Heart right ventricle (tissue), 16 donors: Measurements from ENCODE around the gene DHRS1. TPM values are rescaled to one million over a fixed set of nuclear protein-coding genes. Genes with fewer than 3 reads are reported as not detected.

Experiments used
- ATAC-seq, 8 donors: fragments of 200-7000 bp; cut with Tn5 transposase; one replicate each; pipeline ENCODE4 v1.9.1; 2020; ENCODE audit warnings: mild to moderate bottlenecking in 8 of 8, moderate library complexity in 8 of 8, moderate number of reproducible peaks in 1 of 8
- DNase-seq, 2 donors: peaks; one replicate each; pipeline ENCODE4 v3.0.0-alpha.2; 2020
- H3K27ac ChIP-seq, 10 donors: fragments of 200-600 bp; sonication (generic) in 2 of 10; one replicate each; pipeline versions ENCODE4 v1.5.0 to v1.8.0; 2020 to 2022; ENCODE audit warnings: mild to moderate bottlenecking in 3 of 10
- H3K27me3 ChIP-seq, 7 donors: fragments of 200-600 bp; one replicate each; pipeline ENCODE4 v1.8.0; 2021 to 2022; ENCODE audit warnings: mild to moderate bottlenecking in 2 of 7
- H3K36me3 ChIP-seq, 9 donors: fragments of 200-600 bp; sonication (generic) in 1 of 9; one replicate each; pipeline versions ENCODE4 v1.5.0 to v1.8.0; 2020 to 2022; ENCODE audit warnings: mild to moderate bottlenecking in 2 of 9
- H3K4me1 ChIP-seq, 9 donors: fragments of 200-600 bp; sonication (generic) in 1 of 9; one replicate each; pipeline versions ENCODE4 v1.5.0 to v1.8.0; 2020 to 2022; ENCODE audit warnings: mild to moderate bottlenecking in 4 of 9
- H3K4me3 ChIP-seq, 10 donors: fragments of 200-600 bp; sonication (generic) in 2 of 10; one replicate each; pipeline versions ENCODE4 v1.5.0 to v1.8.0; 2020 to 2022; ENCODE audit warnings: mild to moderate bottlenecking in 7 of 10, moderate library complexity in 2 of 10
- H3K9me3 ChIP-seq, 11 donors: fragments of 200-600 bp in 10 of 11; sonication (generic) in 2 of 11; one replicate each; pipeline versions ENCODE4 v1.5.0 to v1.8.0; 2013 to 2022; ENCODE audit warnings: mild to moderate bottlenecking in 2 of 11, control low read depth in 1 of 11, moderate library complexity in 1 of 11
- WGBS, 2 donors: extraction: QIAGEN DNeasy Blood & Tissue Kit; methylation state at CpG; one replicate each; pipeline ENCODE4 v1.1.7; 2013; ENCODE audit warnings: inconsistent platforms in 1 of 2; 5-methylcytosine and 5-hydroxymethylcytosine counted together
- intact Hi-C, 10 donors: fragments of 100-400 bp; cut with DNase I; formaldehyde crosslinking; loops; one replicate each; pipeline versions ENCODE4 v1.11.1 to v1.14.2; 2022
- polyA plus RNA-seq, 2 donors: library from polyadenylated mRNA; stranded (reverse); fragments of 200-250 nt; gene quantifications; one replicate each; pipeline ENCODE4 v1.2.3, GENCODE V29; 2013
- total RNA-seq, 10 donors: library from RNA; stranded (reverse); fragmentation: NEBNext Ultra II Directional in 3 of 10; extraction: Animal tissue kit (Norgen Biotek cat#: 25700) in 3 of 10; gene quantifications; one replicate each; pipeline versions ENCODE4 v1.2.1 to v1.2.4, GENCODE V29; 2021 to 2023
- TF ChIP-seq, protein P1 (sequence below), 9 donors: fragments of 200-600 bp; sonication (generic) in 2 of 9; IDR thresholded peaks; one replicate each; pipeline versions ENCODE4 v1.5.0 to v1.8.0; 2021 to 2022; ENCODE audit warnings: antibody characterized with exemption in 9 of 9, mild to moderate bottlenecking in 5 of 9, moderate library complexity in 1 of 9
- donor health status: Arrhythmogenic right ventricular cardiomyopathy.
- donor health status: ischemic (EF 13 %, LVEDD 7.1; RV severe dilation, severe dysfunction).
- donor health status: healthy with polysubstance abuse.
- donor health status: DM: no; HTN: yes; CAD: no.
- donor health status: DM: no; HTN: no; CAD: no.
- donor health status: ischemic (EF 25% LVEDD 6.9; RV normal size, moderate dysfunction).
- donor health status: ischemic (EF 25% LVEDD 5.7; RV mildly dilated, moderate dysfunction).
- donor health status: healthy.
- donor health status: DM: yes; HTN: yes; CAD: no.
- donor health status: Ischemic cardiomyopathy.
- donor health status: ischemic (EF 35%, LVEDD 5.7; RV mildly dilated, moderate dysfunction).
- donor health status: nonischemic (EF 11% LVEDD 7.7; RV severe dilation, severe dysfunction).
- donor health status: DM: yes; HTN: yes; CAD: no.
- donor health status: PGD.
- donor health status: ischemic (EF 29% LVEDD 5.4; RV normal size, mild dysfunction).
- donor health status: nonischemic (EF 23%, LVEDD 6.1; RV moderate dilation, normal function).

Gene DHRS1
- total and polyA plus RNA-seq, 12 donors, result 6.9 to 11.6 (median 9.0) TPM

DNA sequence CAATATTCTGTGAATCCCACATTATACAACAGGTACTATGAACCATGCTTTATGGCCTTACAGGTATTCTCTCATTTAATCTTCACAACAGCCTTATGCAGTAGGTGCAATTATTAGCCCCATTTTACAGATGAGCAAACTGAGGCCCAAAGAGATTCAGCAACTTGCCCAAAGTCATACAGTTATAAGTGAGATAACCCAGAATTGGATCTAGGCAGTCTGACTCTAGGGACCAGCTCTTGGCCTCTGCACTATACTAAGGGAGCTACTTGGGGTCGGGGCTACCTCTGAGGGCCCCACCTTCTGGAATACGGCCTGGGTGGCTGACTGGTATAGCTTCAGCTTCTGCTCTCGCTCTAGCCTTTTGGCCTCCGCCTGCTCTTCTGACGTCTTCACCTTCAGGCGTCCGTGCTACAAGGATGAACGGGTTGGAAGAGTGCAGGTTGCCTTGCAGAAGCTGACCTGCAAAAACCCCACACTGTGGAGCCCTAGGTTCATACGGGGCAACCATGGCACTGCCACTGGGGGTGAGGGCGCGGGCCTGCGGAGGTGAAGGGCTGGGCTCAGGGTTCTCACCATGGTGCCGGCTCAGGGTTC, 28.9 kb downstream of the DHRS1 start:
- DNase-seq (no peak), ATAC-seq (peak in 4 of 8 donors; percentile 0 to 18 (median 10))
- Histone ChIP-seq H3K27me3 (no peaks in the 10 kb centered on the region), H3K36me3 (peaks cover 0 to 42% (median 0%) of the 10 kb centered on the region in 9 donors), H3K4me3 (peak overlapping the region; percentile 82 to 100 (median 94)), H3K4me1 (peaks cover 0 to 49% (median 13%) of the 10 kb centered on the region in 9 donors), H3K27ac (peak overlapping the region; percentile 95 to 100 (median 98)), H3K9me3 (no peaks in the 10 kb centered on the region)
- intact Hi-C loops, result loop anchor here in 1 of 10 donors (2.0 kb wide), 1 partner anchor 28 kb away; the partner anchor contains the start of gene TINF2
- TF ChIP-seq, protein P1, sequence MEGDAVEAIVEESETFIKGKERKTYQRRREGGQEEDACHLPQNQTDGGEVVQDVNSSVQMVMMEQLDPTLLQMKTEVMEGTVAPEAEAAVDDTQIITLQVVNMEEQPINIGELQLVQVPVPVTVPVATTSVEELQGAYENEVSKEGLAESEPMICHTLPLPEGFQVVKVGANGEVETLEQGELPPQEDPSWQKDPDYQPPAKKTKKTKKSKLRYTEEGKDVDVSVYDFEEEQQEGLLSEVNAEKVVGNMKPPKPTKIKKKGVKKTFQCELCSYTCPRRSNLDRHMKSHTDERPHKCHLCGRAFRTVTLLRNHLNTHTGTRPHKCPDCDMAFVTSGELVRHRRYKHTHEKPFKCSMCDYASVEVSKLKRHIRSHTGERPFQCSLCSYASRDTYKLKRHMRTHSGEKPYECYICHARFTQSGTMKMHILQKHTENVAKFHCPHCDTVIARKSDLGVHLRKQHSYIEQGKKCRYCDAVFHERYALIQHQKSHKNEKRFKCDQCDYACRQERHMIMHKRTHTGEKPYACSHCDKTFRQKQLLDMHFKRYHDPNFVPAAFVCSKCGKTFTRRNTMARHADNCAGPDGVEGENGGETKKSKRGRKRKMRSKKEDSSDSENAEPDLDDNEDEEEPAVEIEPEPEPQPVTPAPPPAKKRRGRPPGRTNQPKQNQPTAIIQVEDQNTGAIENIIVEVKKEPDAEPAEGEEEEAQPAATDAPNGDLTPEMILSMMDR (IDR thresholded peaks at IDR 0.05), result no peak
- 12 to 18% methylated on average over 13 of the region's 13 CpGs for WGBS, 2 donors

DNA sequence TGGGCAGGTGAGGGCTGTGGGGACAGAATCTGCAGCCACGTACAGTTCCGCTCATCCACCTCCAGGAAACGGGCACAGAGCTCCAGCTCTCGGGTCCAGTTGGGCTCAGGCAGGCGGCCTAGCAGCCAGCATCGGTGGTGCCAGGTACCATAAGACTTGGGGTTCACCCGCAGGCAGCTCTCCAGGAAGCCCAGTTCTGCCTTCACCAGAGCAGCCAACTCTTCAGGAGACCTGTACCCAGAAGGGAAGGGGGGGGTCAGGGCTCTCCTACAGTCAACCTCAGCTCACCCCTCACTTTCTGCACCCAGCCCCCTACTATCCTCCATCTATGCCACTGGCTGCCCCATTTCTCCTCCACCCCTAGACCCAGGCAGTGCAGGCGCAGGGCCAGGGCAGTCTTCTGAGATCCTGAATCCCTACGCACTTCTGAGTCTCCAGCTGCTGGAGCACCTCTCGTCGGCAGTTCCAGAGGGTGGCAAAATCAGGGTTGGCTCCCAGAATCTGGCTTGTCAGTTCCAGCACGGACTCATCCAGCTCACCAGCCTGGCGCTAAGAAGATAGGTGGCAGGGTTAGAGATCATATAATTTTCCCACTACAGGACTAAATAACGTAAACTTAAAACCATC, 29.6 kb downstream of the DHRS1 start:
- H3K4me1 ChIP-seq, result peaks cover 0 to 43% (median 13%) of the 10 kb centered on the region in 9 donors
- 95 to 97% methylated on average over 14 of the region's 14 CpGs for WGBS, 2 donors
- H3K27ac ChIP-seq, result no peak overlapping the region
- H3K36me3 ChIP-seq, result peaks cover 0 to 48% (median 0%) of the 10 kb centered on the region in 9 donors
- DNase-seq, result no peak
- TF ChIP-seq, protein P1 (IDR thresholded peaks at IDR 0.05), result no peak
- no peak overlapping the region for H3K4me3 ChIP-seq
- no peak for ATAC-seq
- intact Hi-C loops, result loop anchor here in 1 of 10 donors (2.0 kb wide), 1 partner anchor 27 kb away; the partner anchor contains the start of gene TINF2
- no peaks in the 10 kb centered on the region for H3K27me3 ChIP-seq
- no peaks in the 10 kb centered on the region for H3K9me3 ChIP-seq

DNA sequence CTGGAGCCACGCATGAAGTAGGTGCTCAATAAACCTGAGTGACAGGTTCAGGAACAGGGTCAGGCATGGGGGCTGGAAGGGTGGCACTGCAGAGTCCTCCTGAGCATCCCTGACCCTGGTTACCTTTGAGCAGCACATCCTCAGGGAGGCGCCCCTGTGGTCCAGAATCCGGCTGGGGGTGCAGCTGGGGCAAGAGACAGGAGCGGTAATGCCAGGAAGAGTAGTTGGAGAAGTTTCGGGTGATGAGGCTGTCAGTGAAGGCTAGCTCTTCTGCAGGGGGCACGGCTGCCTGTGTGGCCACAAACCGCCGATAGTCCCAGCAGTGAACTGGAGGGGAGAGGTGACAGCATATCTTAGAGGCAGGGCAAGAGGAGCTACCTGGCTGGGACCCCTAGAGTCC, 30.2 kb downstream of the DHRS1 start:
- H3K27me3 ChIP-seq, result no peaks in the 10 kb centered on the region
- peaks cover 0 to 49% (median 0%) of the 10 kb centered on the region in 9 donors for H3K36me3 ChIP-seq
- WGBS, 2 donors, result 93 to 97% methylated on average over 8 of the region's 8 CpGs
- TF ChIP-seq, protein P1 (IDR thresholded peaks at IDR 0.05), result no peak
- intact Hi-C loops, result no loop called here
- H3K27ac ChIP-seq, result no peak overlapping the region
- H3K4me1 ChIP-seq, result peaks cover 0 to 36% (median 13%) of the 10 kb centered on the region in 9 donors
- H3K4me3 ChIP-seq, result no peak overlapping the region
- ATAC-seq (no peak), DNase-seq (no peak)
- H3K9me3 ChIP-seq, result no peaks in the 10 kb centered on the region

DNA sequence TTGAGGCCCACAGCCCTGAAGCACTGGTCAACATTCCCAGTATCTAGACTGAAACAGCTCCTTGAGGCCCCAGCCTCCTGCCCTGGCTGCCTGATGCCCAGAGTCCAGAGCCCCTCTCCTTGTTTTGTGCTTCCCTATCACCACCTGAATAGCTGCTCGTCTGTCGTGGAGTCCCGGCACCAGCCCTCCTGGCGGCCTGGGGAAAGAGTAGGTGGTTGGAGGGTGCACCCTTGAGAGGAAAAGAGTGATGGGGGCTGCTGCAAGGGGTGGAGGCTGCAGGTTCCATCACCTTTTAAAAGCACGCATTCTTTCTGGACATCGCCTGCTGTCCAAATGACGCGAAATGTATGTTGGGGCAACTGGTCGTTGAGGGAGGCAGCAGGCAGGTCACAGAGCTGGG, 31.4 kb downstream of the DHRS1 start:
- DNase-seq (no peak), ATAC-seq (no peak)
- Histone ChIP-seq H3K4me1 (peaks cover 0 to 25% (median 10%) of the 10 kb centered on the region in 9 donors), H3K36me3 (peaks cover 0 to 49% (median 0%) of the 10 kb centered on the region in 9 donors), H3K27ac (no peak overlapping the region), H3K4me3 (no peak overlapping the region), H3K9me3 (no peaks in the 10 kb centered on the region), H3K27me3 (no peaks in the 10 kb centered on the region)
- TF ChIP-seq, protein P1 (IDR thresholded peaks at IDR 0.05), result no peak
- 89 to 92% methylated on average over 9 of the region's 9 CpGs for WGBS, 2 donors
- intact Hi-C loops, result no loop called here
